Mammary microvascular endothelial cell (primary cell): Measurements from ENCODE around the gene ING2. TPM values are rescaled to one million over a fixed set of nuclear protein-coding genes. Genes with fewer than 3 reads are reported as not detected.

Source experiments
- total RNA-seq: library from RNA; depleted of rRNA; stranded (reverse); fragments of >200 nt; gene quantifications from 2 replicates; pipeline ENCODE4 v1.2.3, GENCODE V29; 2015

The ING2 gene
- total RNA-seq, result 2.9 and 9.1 TPM in 2 replicates

GRCh38 chr4:183504930-183505610 is at the start of gene ING2:
Gene ING2, plus strand, starts transcription at chr4:183505058. Its CDS starts 138 bp downstream, at chr4:183505196.

Other genes starting within 250 kb of the ING2 start
- not detected in 2 replicates for gene CLDN22, start 184.8 kb upstream of the ING2 start, total RNA-seq
- not detected in 2 replicates for gene CLDN24, start 182.6 kb upstream of the ING2 start, total RNA-seq
- gene CDKN2AIP, start 60.4 kb upstream of the ING2 start, total RNA-seq, result 9.6 and 11.3 TPM in 2 replicates
- gene RWDD4, start 154.1 kb downstream of the ING2 start, total RNA-seq, result 18.7 and 19.1 TPM in 2 replicates
- 19.6 and 20.9 TPM in 2 replicates for gene TRAPPC11, start 154.2 kb downstream of the ING2 start, total RNA-seq